Adrenal gland (tissue), 12 donors: ENCODE measurements around the gene PLXNC1. TPM values are rescaled to one million over a fixed set of nuclear protein-coding genes. Genes with fewer than 3 reads are reported as not detected.

Experiments used
- DNase-seq, 7 donors: peaks; one replicate each; pipeline ENCODE4 v3.0.0-alpha.2; 2019 to 2020
- H3K27ac ChIP-seq, 5 donors: fragments of 200-600 bp; sonication (generic) in 4 of 5; 1 replicate in 3 of 5; 2 replicates in 2 of 5; pipeline versions ENCODE4 v1.5.1 to v1.8.0; 2016 to 2020; ENCODE audit warnings: mild to moderate bottlenecking in 1 of 5
- H3K27me3 ChIP-seq: fragments of 200-600 bp; 2 replicates; pipeline ENCODE4 v1.8.0; 2021
- H3K36me3 ChIP-seq, 2 donors: fragments of 200-600 bp; replicated peaks in 1 of 2; 1 replicate in 1 of 2; 2 replicates in 1 of 2; pipeline versions ENCODE4 v1.5.1 to v1.8.0; 2018 to 2022
- H3K4me1 ChIP-seq, 2 donors: fragments of 200-600 bp; replicated peaks in 1 of 2; 1 replicate in 1 of 2; 2 replicates in 1 of 2; pipeline versions ENCODE4 v1.5.1 to v1.8.0; 2018 to 2021
- H3K4me3 ChIP-seq, 4 donors: fragments of 200-600 bp; sonication (generic) in 3 of 4; one replicate each; pipeline ENCODE4 v1.5.1; 2016 to 2018
- H3K9me3 ChIP-seq, 3 donors: fragments of 200-600 bp; sonication (generic) in 1 of 3; replicated peaks in 1 of 3; 1 replicate in 2 of 3; 2 replicates in 1 of 3; pipeline versions ENCODE4 v1.5.1 to v1.8.0; 2016 to 2021
- POLR2A ChIP-seq, 2 donors: fragments of 450-650 bp; IDR thresholded peaks; one replicate each; pipeline ENCODE4 v1.6.1; 2017; ENCODE audit warnings: antibody characterized with exemption in 2 of 2, mild to moderate bottlenecking in 2 of 2, moderate library complexity in 1 of 2
- WGBS, 4 donors: extraction: QIAGEN DNeasy Blood & Tissue Kit in 2 of 4; methylation state at CpG; one replicate each; pipeline versions ENCODE4 v1.1.5 to v1.1.7; 2013 to 2017; 5-methylcytosine and 5-hydroxymethylcytosine counted together
- intact Hi-C, 2 donors: fragments of 100-400 bp; cut with DNase I; formaldehyde crosslinking; loops; one replicate each; pipeline versions ENCODE4 v1.14.1 to v1.15.0; 2022 to 2023
- polyA plus RNA-seq, 3 donors: library from polyadenylated mRNA; stranded (reverse); fragments of 200-250 nt in 2 of 3; fragments of 350-450 nt in 1 of 3; fragmentation: Illumina TruSeq in 1 of 3; extraction: RNeasy Lipid Tissue Mini Kit (QIAGEN cat#74804) in 1 of 3; gene quantifications; one replicate each; pipeline ENCODE4 v1.2.3, GENCODE V29; 2013 to 2014
- total RNA-seq, 9 donors: library from RNA; depleted of rRNA in 4 of 9; stranded (reverse); fragments of >200 nt in 4 of 9; fragments of 120-200 nt in 1 of 9; fragmentation: NEBNext Ultra II Directional in 1 of 9; extraction: Animal tissue kit (Norgen Biotek cat#: 25700) in 1 of 9; gene quantifications; one replicate each; pipeline versions ENCODE4 v1.1.0 to v1.2.4, GENCODE V29; 2013 to 2023
- TF ChIP-seq, protein P1 (sequence below), 6 experiments: fragments of 450-650 bp in 4 of 6; fragments of 200-600 bp in 2 of 6; sonication (generic) in 1 of 6; IDR thresholded peaks; 1 replicate in 5 of 6; 2 replicates in 1 of 6; pipeline versions ENCODE4 v1.5.1 to v1.8.0; 2016 to 2021; ENCODE audit warnings: antibody characterized with exemption in 6 of 6, mild to moderate bottlenecking in 2 of 6, moderate library complexity in 1 of 6
- donor health status: healthy with polysubstance abuse.
- donor health status: Bipolar disorder and iron deficiency.
- donor health status: DM: yes; HTN: yes; CAD: no.
- donor health status: DM: no; HTN: no; CAD: no.
- donor health status: DM: no; HTN: no; CAD: no.
- donor health status: DM: yes; HTN: yes; CAD: no.

PLXNC1 gene
- total and polyA plus RNA-seq, 12 donors, result 2.5 to 23.4 (median 12.3) TPM

- H3K27ac ChIP-seq, result peak overlapping the region in 1 of 5 donors; percentile 12
- intact Hi-C loops, result loop anchor here in 1 of 2 donors (10.0 kb wide), 1 partner anchor 239 kb away; no protein-coding TSS in a partner anchor
- no peak for DNase-seq
- TF ChIP-seq POLR2A (IDR thresholded peaks at IDR 0.05), result no peak
- TF ChIP-seq, protein P1, sequence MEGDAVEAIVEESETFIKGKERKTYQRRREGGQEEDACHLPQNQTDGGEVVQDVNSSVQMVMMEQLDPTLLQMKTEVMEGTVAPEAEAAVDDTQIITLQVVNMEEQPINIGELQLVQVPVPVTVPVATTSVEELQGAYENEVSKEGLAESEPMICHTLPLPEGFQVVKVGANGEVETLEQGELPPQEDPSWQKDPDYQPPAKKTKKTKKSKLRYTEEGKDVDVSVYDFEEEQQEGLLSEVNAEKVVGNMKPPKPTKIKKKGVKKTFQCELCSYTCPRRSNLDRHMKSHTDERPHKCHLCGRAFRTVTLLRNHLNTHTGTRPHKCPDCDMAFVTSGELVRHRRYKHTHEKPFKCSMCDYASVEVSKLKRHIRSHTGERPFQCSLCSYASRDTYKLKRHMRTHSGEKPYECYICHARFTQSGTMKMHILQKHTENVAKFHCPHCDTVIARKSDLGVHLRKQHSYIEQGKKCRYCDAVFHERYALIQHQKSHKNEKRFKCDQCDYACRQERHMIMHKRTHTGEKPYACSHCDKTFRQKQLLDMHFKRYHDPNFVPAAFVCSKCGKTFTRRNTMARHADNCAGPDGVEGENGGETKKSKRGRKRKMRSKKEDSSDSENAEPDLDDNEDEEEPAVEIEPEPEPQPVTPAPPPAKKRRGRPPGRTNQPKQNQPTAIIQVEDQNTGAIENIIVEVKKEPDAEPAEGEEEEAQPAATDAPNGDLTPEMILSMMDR (IDR thresholded peaks at IDR 0.05), result no peak
- H3K4me1 ChIP-seq, result peaks cover 4 to 17% of the 10 kb centered on the region in 2 donors
- H3K9me3 ChIP-seq, result no peaks in the 10 kb centered on the region
- H3K27me3 ChIP-seq, result no peaks in the 10 kb centered on the region
- no peaks in the 10 kb centered on the region for H3K36me3 ChIP-seq
- 84 to 94% (median 90%) methylated on average over 7 to 8 of the region's 8 CpGs for WGBS, 4 donors
- no peak overlapping the region for H3K4me3 ChIP-seq
These were observed 137.7 kb downstream of the PLXNC1 start for GRCh38 chr12:94285943-94286582.

DNA sequence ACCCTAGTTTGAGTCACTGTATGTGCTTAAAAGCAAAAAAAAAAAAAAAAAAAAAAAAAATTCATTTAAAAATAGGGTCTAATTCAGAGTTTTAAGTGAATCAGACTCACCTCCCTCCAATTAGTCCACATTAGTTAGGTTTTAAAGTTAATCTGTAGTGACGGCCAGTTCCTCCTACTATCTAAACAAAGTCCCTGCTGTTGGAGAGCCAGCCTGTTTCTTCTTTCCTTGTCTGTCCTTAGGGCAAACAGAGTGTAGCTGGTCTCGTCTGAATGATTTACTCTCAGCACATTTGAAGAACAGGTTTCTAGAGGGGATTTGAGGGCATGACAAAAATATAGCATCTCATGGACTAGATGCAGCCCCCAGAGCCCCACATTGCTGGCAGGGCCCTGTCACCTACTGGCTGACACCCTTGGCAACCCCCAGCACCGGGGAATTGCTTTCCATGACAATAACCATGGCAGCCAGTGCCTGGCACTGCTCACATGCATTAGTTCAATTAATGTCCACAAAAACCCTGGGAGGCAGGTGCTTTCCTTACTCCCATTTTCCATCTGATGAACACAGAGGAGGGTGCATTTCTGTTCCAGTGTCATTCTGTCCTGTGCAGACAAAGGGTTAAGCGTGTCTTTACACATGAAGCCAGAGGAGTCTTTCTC is 138.3 kb downstream of the PLXNC1 start:
- TF ChIP-seq, protein P1 (IDR thresholded peaks at IDR 0.05), result no peak
- TF ChIP-seq POLR2A (IDR thresholded peaks at IDR 0.05), result no peak
- H3K27ac ChIP-seq, result no peak overlapping the region
- H3K9me3 ChIP-seq, result no peaks in the 10 kb centered on the region
- intact Hi-C loops, result loop anchor here in 1 of 2 donors (10.0 kb wide), 1 partner anchor 238 kb away; no protein-coding TSS in a partner anchor
- 85 to 96% (median 92%) methylated on average over 4 of the region's 4 CpGs for WGBS, 4 donors
- no peak for DNase-seq
- no peaks in the 10 kb centered on the region for H3K36me3 ChIP-seq
- peaks cover 4 to 17% of the 10 kb centered on the region in 2 donors for H3K4me1 ChIP-seq
- no peaks in the 10 kb centered on the region for H3K27me3 ChIP-seq
- H3K4me3 ChIP-seq, result no peak overlapping the region

- TF ChIP-seq POLR2A (IDR thresholded peaks at IDR 0.05), result no peak
- Histone ChIP-seq H3K9me3 (no peaks in the 10 kb centered on the region), H3K4me3 (no peak overlapping the region), H3K27me3 (no peaks in the 10 kb centered on the region), H3K27ac (no peak overlapping the region), H3K36me3 (no peaks in the 10 kb centered on the region), H3K4me1 (peaks cover 4 to 17% of the 10 kb centered on the region in 2 donors)
- no peak for DNase-seq
- intact Hi-C loops, result loop anchor here in 1 of 2 donors (10.0 kb wide), 1 partner anchor 238 kb away; no protein-coding TSS in a partner anchor
- WGBS, 4 donors, result 84 to 90% (median 88%) methylated on average over 9 to 10 of the region's 10 CpGs
These were observed 138.9 kb downstream of the PLXNC1 start for GRCh38 chr12:94287245-94287628.

- Histone ChIP-seq H3K9me3 (no peaks in the 10 kb centered on the region), H3K27me3 (no peaks in the 10 kb centered on the region), H3K27ac (peak overlapping the region in 3 of 5 donors; percentile 13 to 68 (median 45)), H3K4me1 (peaks cover 4 to 17% of the 10 kb centered on the region in 2 donors), H3K4me3 (no peak overlapping the region), H3K36me3 (no peaks in the 10 kb centered on the region)
- DNase-seq, result peak in 6 of 7 donors; percentile 38 to 71 (median 58)
- TF ChIP-seq, protein P1 (IDR thresholded peaks at IDR 0.05), result no peak
- TF ChIP-seq POLR2A (IDR thresholded peaks at IDR 0.05), result no peak
- WGBS, 4 donors, result 33 to 38% (median 37%) methylated on average over 13 of the region's 13 CpGs
- intact Hi-C loops, result loop anchor here in 1 of 2 donors (10.0 kb wide), 1 partner anchor 235 kb away; no protein-coding TSS in a partner anchor
These were observed 141.3 kb downstream of the PLXNC1 start for GRCh38 chr12:94289461-94290312.
